ENCODE measurements around the gene SNAPC3. TPM values are rescaled to one million over a fixed set of nuclear protein-coding genes. Genes with fewer than 3 reads are reported as not detected.

The SNAPC3 gene
- total and polyA plus RNA-seq, 2 of the 4 experiments (the other 2 are of a cell fraction): 22.0 to 31.0 TPM

GRCh38 chr9:15484802-15485201 is 62.1 kb downstream of the SNAPC3 start:
- CTCF ChIA-PET: no interaction called here
- in situ Hi-C loops (cut with MboI; ENCODE audit: low sequenced_read_pairs): no loop called here

More at GRCh38 chr9:15484802-15485201, 62.1 kb downstream of the SNAPC3 start:
- H4K5ac ChIP-seq (ENCODE audit: low read depth, low read length): no peak overlapping the region
- H3K9me3 ChIP-seq (ENCODE audit: control insufficient read depth, insufficient read depth, low read length): no peaks in the 10 kb centered on the region
- no peak overlapping the region for H2AK9ac ChIP-seq (replicated peaks; ENCODE audit: low read depth, low read length, poor library complexity)
- H3K4me2 ChIP-seq (ENCODE audit: low read depth, low read length): no peak overlapping the region
- ATAC-seq (ENCODE audit: low read depth) (no peak), DNase-seq (no peak)
- H3K27me3 ChIP-seq (ENCODE audit: control insufficient read depth, insufficient read depth, low read length): no peaks in the 10 kb centered on the region
- H3K4me1 ChIP-seq (ENCODE audit: control insufficient read depth, insufficient read depth, low read length): no peaks in the 10 kb centered on the region
- POLR2A ChIA-PET (ENCODE audit: unreplicated experiment): no interaction called here
- no peak overlapping the region for H2BK20ac ChIP-seq (ENCODE audit: low read depth, low read length)
- no peak overlapping the region for H3K9ac ChIP-seq (ENCODE audit: low read depth, low read length)
- H3K79me1 ChIP-seq (ENCODE audit: low read depth in 1 of 2, low read length in 2 of 2): peaks cover 3 to 11% of the 10 kb centered on the region in 2 experiments; a peak in 3 of 4 replicates
- no peak overlapping the region for H2BK15ac ChIP-seq (ENCODE audit: low read depth, low read length)
- H3K56ac ChIP-seq (ENCODE audit: extremely low read depth, insufficient read depth, low read length): no peak overlapping the region
- no peak overlapping the region for H3K14ac ChIP-seq (replicated peaks; ENCODE audit: low read depth, low read length)
- H3K36me3 ChIP-seq (ENCODE audit: control insufficient read depth, insufficient read depth, low read length): peaks cover 6% of the 10 kb centered on the region
- intact Hi-C loops (cut with micrococcal nuclease): no loop called here
- BruUV-seq (replicated peaks): no TSS peak
- no peak overlapping the region for H2BK120ac ChIP-seq (ENCODE audit: low read depth, low read length)
- dilution Hi-C loops (cut with HindIII; ENCODE audit: low sequenced_read_pairs, unreplicated experiment): no loop called here
- H2AFZ ChIP-seq (replicated peaks; ENCODE audit: low read length, poor library complexity): no peak overlapping the region
- H2AK5ac ChIP-seq (ENCODE audit: low read depth, low read length): no peak overlapping the region
- no peak overlapping the region for H4K8ac ChIP-seq (ENCODE audit: low read depth in 2 of 2, low read length in 2 of 2)
- no peak overlapping the region for H3K18ac ChIP-seq (ENCODE audit: low read depth, low read length)
- no peak overlapping the region for H3K4me3 ChIP-seq (ENCODE audit: insufficient read depth, low read depth, low read length)
- no peak overlapping the region for H3K23ac ChIP-seq (ENCODE audit: low read depth, low read length)
- H3K4ac ChIP-seq (ENCODE audit: low read depth, low read length): no peak overlapping the region
- WGBS, 2 experiments (ENCODE audit: extremely low coverage in 2 of 2, insufficient read length in 1 of 2): no CpG with 5 or more reads among the region's 6 CpGs
- no peak overlapping the region for H3K27ac ChIP-seq (ENCODE audit: insufficient read depth, low read length)
- no peaks in the 10 kb centered on the region for H4K20me1 ChIP-seq (ENCODE audit: insufficient read depth, low read length)
- H4K91ac ChIP-seq (ENCODE audit: insufficient read depth, low read depth, low read length): no peak overlapping the region
- H3K9me1 ChIP-seq (ENCODE audit: insufficient read depth, low read length): no peaks in the 10 kb centered on the region
- H2BK5ac ChIP-seq (ENCODE audit: low read depth, low read length, poor library complexity, severe bottlenecking): no peak overlapping the region
- TF ChIP-seq, protein P1, sequence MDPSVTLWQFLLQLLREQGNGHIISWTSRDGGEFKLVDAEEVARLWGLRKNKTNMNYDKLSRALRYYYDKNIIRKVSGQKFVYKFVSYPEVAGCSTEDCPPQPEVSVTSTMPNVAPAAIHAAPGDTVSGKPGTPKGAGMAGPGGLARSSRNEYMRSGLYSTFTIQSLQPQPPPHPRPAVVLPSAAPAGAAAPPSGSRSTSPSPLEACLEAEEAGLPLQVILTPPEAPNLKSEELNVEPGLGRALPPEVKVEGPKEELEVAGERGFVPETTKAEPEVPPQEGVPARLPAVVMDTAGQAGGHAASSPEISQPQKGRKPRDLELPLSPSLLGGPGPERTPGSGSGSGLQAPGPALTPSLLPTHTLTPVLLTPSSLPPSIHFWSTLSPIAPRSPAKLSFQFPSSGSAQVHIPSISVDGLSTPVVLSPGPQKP (IDR thresholded peaks at IDR 0.05; ENCODE audit: borderline replicate concordance, low read depth, low read length): no peak
- TF ChIP-seq USF2 (IDR thresholded peaks at IDR 0.05; ENCODE audit: low read depth, low read length): no peak
- TF ChIP-seq POLR2A (IDR thresholded peaks at IDR 0.05; ENCODE audit: low read depth, low read length): no peak
- TF ChIP-seq CTCF (conservative IDR thresholded peaks at IDR 0.05; ENCODE audit: low read depth, low read length): no peak
- no peak for TF ChIP-seq CEBPB (IDR thresholded peaks at IDR 0.05; ENCODE audit: low read depth, low read length)
- no peak for TF ChIP-seq MXI1 (IDR thresholded peaks at IDR 0.05; ENCODE audit: borderline replicate concordance, low read depth, low read length)
- no peak for TF ChIP-seq MAZ (IDR thresholded peaks at IDR 0.05; ENCODE audit: borderline replicate concordance, low read depth, low read length)
- no peak for TF ChIP-seq RFX5 (IDR thresholded peaks at IDR 0.05; ENCODE audit: low read depth, low read length)
- TF ChIP-seq RAD21 (IDR thresholded peaks at IDR 0.05; ENCODE audit: low read length): no peak
- TF ChIP-seq FOS (IDR thresholded peaks at IDR 0.05; ENCODE audit: low read depth, low read length): no peak
- no peak for TF ChIP-seq CHD1 (IDR thresholded peaks at IDR 0.05; ENCODE audit: low read depth, low read length)
- TF ChIP-seq BHLHE40 (IDR thresholded peaks at IDR 0.05; ENCODE audit: low read depth, low read length): no peak
- TF ChIP-seq MAFK (IDR thresholded peaks at IDR 0.05; ENCODE audit: low read depth, low read length): no peak
- TF ChIP-seq RCOR1 (IDR thresholded peaks at IDR 0.05; ENCODE audit: insufficient replicate concordance, low read length): no peak
- no peak for TF ChIP-seq NFE2L2 (IDR thresholded peaks at IDR 0.05; ENCODE audit: low read depth, low read length)
- no peak for TF ChIP-seq SMC3 (IDR thresholded peaks at IDR 0.05; ENCODE audit: low read depth, low read length)

Measured in IMR-90 (cell line).